ENCODE data around the gene NTF4. TPM values are rescaled to one million over a fixed set of nuclear protein-coding genes. Genes with fewer than 3 reads are reported as not detected.

Gene NTF4
- total RNA-seq, 2 experiments from 2014 or later: not detected

DNA sequence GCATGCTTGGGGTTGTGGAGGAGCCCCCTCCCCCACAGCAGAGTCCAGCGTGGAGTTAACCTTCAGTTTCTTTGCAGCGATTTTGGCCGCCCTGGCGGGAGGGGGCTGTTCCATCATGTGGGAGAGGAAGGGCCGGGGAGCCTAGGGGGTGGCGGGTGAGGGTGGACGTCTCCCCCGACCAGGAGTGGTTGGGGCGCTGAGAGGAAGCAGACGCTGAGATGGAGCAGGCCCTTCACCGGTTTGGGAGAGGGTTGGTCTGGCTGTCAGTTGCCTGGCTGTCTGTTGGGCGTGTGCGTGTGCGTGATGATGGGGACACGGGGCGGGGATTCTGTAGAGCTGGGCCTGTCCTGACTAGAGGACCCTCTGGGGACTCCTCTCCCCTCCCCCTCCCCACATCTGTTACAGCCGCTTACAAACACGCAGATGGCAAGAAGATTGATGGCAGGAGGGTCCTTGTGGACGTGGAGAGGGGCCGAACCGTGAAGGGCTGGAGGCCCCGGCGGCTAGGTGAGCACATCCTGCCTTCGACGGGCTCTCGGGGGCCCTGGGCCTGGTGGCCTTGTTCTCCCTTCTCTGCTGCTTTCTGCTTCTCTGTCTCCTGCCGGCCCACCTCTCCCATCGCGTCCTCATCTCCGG, 39.7 kb upstream of the NTF4 start:
- Mint-ChIP-seq H3K27ac (no peak overlapping the region), H3K36me3 (ENCODE audit: low read depth) (peaks cover 54% of the 10 kb centered on the region), H3K4me3 (no peak overlapping the region), H3K9me3 (no peaks in the 10 kb centered on the region), H3K27me3 (no peaks in the 10 kb centered on the region), H3K4me1 (ENCODE audit: low read depth) (peaks cover 6% of the 10 kb centered on the region)
- POLR2A ChIA-PET: interaction anchor here (1.4 to 3.2 kb wide), 4 partner anchors 10 to 18 kb away, joined by 3 to 14 read pairs (median 10); partner anchors contain the start of gene LIN7B
- no peak for DNase-seq
- CTCF ChIA-PET: interaction anchor here (0.7 to 2.9 kb wide), 6 partner anchors 10 to 111 kb away, joined by 3 to 41 read pairs (median 12); partner anchors contain the start of genes GYS1, LIN7B and RUVBL2
- TF ChIP-seq, protein P1, sequence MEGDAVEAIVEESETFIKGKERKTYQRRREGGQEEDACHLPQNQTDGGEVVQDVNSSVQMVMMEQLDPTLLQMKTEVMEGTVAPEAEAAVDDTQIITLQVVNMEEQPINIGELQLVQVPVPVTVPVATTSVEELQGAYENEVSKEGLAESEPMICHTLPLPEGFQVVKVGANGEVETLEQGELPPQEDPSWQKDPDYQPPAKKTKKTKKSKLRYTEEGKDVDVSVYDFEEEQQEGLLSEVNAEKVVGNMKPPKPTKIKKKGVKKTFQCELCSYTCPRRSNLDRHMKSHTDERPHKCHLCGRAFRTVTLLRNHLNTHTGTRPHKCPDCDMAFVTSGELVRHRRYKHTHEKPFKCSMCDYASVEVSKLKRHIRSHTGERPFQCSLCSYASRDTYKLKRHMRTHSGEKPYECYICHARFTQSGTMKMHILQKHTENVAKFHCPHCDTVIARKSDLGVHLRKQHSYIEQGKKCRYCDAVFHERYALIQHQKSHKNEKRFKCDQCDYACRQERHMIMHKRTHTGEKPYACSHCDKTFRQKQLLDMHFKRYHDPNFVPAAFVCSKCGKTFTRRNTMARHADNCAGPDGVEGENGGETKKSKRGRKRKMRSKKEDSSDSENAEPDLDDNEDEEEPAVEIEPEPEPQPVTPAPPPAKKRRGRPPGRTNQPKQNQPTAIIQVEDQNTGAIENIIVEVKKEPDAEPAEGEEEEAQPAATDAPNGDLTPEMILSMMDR (IDR thresholded peaks at IDR 0.05): no peak
- ATAC-seq: no peak
- intact Hi-C loops (cut with micrococcal nuclease): no loop called here

DNA sequence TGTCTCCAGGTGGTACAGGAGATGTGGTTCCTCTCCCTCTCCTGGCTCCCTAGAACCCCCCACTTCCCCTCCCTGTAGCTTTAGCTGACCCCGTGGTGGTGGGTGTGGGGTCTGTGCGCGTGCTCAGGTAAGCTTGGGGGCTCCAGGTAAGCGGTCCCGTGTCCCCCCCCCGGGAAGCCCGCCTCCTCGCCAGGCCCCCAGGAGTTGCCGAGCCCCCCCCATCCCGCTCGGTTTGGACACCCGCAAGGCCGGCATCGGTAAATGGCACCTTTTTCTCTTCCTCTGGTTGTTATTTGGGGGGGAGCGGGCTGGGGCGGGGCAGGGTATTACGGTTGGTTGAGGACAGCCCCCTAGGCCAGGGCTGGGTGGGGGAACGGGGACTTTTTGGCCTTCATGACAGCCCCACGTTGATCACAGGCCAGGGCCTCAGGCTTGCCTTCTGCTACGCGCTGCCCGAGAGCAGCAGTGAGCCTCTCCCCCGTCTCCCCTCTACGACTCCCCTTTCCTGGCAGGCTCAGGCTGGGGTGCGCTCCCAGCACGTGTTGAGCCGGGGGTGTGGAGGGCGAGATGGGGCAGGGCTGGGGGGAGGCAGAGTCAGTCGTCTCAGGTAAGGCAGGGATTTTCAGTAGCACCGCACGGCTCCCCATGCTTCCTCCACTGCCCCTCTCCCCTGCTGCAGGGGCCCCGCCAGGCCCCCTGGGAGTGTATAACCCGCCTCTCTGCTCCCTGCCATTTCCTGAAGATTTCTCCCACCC, 38.9 kb upstream of the NTF4 start:
- H3K9me3 Mint-ChIP-seq: no peaks in the 10 kb centered on the region
- peaks cover 53% of the 10 kb centered on the region for H3K36me3 Mint-ChIP-seq (ENCODE audit: low read depth)
- POLR2A ChIA-PET: interaction anchor here (0.6 to 1.7 kb wide), 5 partner anchors 8 to 166 kb away, joined by 3 to 5 read pairs (median 4); partner anchors contain the start of gene LIN7B
- TF ChIP-seq, protein P1 (IDR thresholded peaks at IDR 0.05): no peak
- H3K4me1 Mint-ChIP-seq (ENCODE audit: low read depth): peaks cover 6% of the 10 kb centered on the region
- CTCF ChIA-PET: interaction anchor here (1.7 kb wide), 1 partner anchor 10 kb away, joined by 7 read pairs; the partner anchor contains the start of gene LIN7B
- no peak overlapping the region for H3K4me3 Mint-ChIP-seq
- ATAC-seq (no peak), DNase-seq (no peak)
- intact Hi-C loops (cut with micrococcal nuclease): no loop called here
- H3K27ac Mint-ChIP-seq: no peak overlapping the region
- H3K27me3 Mint-ChIP-seq: no peaks in the 10 kb centered on the region

DNA sequence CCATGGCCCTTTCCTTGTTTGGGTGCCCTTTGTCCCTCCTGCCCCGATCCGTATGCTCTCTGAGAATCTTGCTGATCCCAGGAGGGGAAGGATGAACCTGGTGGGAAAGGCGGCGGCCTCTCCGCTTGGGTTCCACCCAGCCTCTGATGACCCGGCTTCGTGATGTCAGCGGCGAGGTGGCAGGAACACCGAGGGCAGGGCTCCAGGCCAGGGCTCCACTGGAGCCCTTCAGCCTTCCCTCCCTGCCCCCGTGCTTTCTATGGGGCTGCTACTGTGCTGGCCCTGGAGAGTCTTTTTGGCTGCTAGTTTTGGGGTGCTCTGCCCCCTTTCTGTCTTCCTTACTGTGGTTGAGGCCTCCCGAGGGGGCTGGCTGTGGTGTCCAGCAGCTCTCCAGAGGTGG, 37.7 kb upstream of the NTF4 start:
- Mint-ChIP-seq H3K27ac (no peak overlapping the region), H3K9me3 (no peaks in the 10 kb centered on the region), H3K36me3 (ENCODE audit: low read depth) (peaks cover 54% of the 10 kb centered on the region), H3K27me3 (no peaks in the 10 kb centered on the region), H3K4me1 (ENCODE audit: low read depth) (peaks cover 6% of the 10 kb centered on the region), H3K4me3 (no peak overlapping the region)
- POLR2A ChIA-PET: interaction anchor here (1.2 to 1.7 kb wide), 2 partner anchors 9 to 16 kb away, joined by 4 to 5 read pairs; no protein-coding TSS in a partner anchor
- DNase-seq (no peak), ATAC-seq (no peak)
- intact Hi-C loops (cut with micrococcal nuclease): no loop called here
- CTCF ChIA-PET: interaction anchor here (1.1 to 1.7 kb wide), 2 partner anchors 12 to 124 kb away, joined by 3 to 7 read pairs; partner anchors contain the start of gene LIN7B
- TF ChIP-seq, protein P1 (IDR thresholded peaks at IDR 0.05): no peak

DNA sequence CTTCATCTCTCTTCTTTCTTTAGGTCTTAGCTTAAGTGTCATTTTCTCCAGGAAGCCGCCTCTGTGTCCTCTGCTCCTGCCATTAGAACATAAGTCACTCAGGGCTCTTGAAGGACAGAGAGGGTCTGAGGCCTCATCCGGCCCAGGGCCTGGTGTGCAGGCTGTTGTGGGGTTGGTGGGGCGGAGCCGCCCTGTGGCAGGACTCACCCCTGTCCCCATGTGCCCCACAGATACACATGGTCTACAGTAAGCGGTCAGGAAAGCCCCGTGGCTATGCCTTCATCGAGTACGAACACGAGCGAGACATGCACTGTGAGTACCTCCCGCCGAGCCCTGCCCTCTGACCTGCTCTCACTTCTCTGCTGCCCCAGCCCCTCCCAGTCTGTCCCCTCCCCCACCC, 36.5 kb upstream of the NTF4 start:
- POLR2A ChIA-PET: interaction anchor here (0.9 to 1.0 kb wide), 2 partner anchors 12 to 107 kb away, joined by 3 to 5 read pairs; partner anchors contain the start of genes LIN7B and RUVBL2
- Mint-ChIP-seq H3K36me3 (ENCODE audit: low read depth) (peaks cover 47% of the 10 kb centered on the region), H3K9me3 (no peaks in the 10 kb centered on the region), H3K4me1 (ENCODE audit: low read depth) (peaks cover 2% of the 10 kb centered on the region), H3K4me3 (no peak overlapping the region), H3K27ac (no peak overlapping the region), H3K27me3 (no peaks in the 10 kb centered on the region)
- no peak for ATAC-seq
- DNase-seq: no peak
- CTCF ChIA-PET: interaction anchor here (1.4 kb wide), 1 partner anchor 13 kb away, joined by 6 read pairs; the partner anchor contains the start of gene LIN7B
- intact Hi-C loops (cut with micrococcal nuclease): no loop called here
- TF ChIP-seq, protein P1 (IDR thresholded peaks at IDR 0.05): no peak

Data from activated CD8-positive, alpha-beta T cell treated with anti-CD3 and anti-CD28 coated beads for 36 hours (primary cell).